Spleen (tissue), 11 donors: Measurements from ENCODE around the gene NPTX1. TPM values are rescaled to one million over a fixed set of nuclear protein-coding genes. Genes with fewer than 3 reads are reported as not detected.

Experiments used
- DNase-seq: peaks from one replicate; pipeline ENCODE4 v3.0.0-alpha.2; 2020
- H3K27ac ChIP-seq, 8 donors: fragments of 200-600 bp; sonication (generic) in 7 of 8; 1 replicate in 4 of 8; 2 replicates in 4 of 8; pipeline versions ENCODE4 v1.5.0 to v1.8.0; 2016 to 2021; ENCODE audit warnings: inconsistent platforms in 4 of 8, mild to moderate bottlenecking in 4 of 8, moderate library complexity in 1 of 8
- H3K27me3 ChIP-seq, 7 donors: fragments of 200-600 bp; sonication (generic) in 6 of 7; replicated peaks in 1 of 7; 1 replicate in 4 of 7; 2 replicates in 3 of 7; pipeline versions ENCODE4 v1.5.0 to v1.8.0; 2016 to 2021; ENCODE audit warnings: inconsistent platforms in 3 of 7, mild to moderate bottlenecking in 1 of 7
- H3K36me3 ChIP-seq, 6 donors: fragments of 200-600 bp; sonication (generic) in 5 of 6; 1 replicate in 4 of 6; 2 replicates in 2 of 6; pipeline versions ENCODE4 v1.5.0 to v1.8.0; 2016 to 2021; ENCODE audit warnings: inconsistent platforms in 2 of 6
- H3K4me1 ChIP-seq, 6 donors: fragments of 200-600 bp; sonication (generic) in 5 of 6; 1 replicate in 3 of 6; 2 replicates in 3 of 6; pipeline versions ENCODE4 v1.5.0 to v1.8.0; 2016 to 2021; ENCODE audit warnings: inconsistent platforms in 3 of 6
- H3K4me3 ChIP-seq, 8 donors: fragments of 200-600 bp; sonication (generic) in 7 of 8; 1 replicate in 4 of 8; 2 replicates in 4 of 8; pipeline versions ENCODE4 v1.5.0 to v1.8.0; 2016 to 2021; ENCODE audit warnings: inconsistent platforms in 4 of 8, mild to moderate bottlenecking in 4 of 8, moderate library complexity in 2 of 8
- H3K9me3 ChIP-seq, 8 donors: fragments of 200-600 bp; sonication (generic) in 7 of 8; 1 replicate in 4 of 8; 2 replicates in 4 of 8; pipeline versions ENCODE4 v1.5.0 to v1.8.0; 2016 to 2021; ENCODE audit warnings: inconsistent platforms in 4 of 8
- POLR2A ChIP-seq, 3 donors: fragments of 450-650 bp; IDR thresholded peaks; one replicate each; pipeline ENCODE4 v1.5.1; 2017; ENCODE audit warnings: antibody characterized with exemption in 3 of 3, mild to moderate bottlenecking in 1 of 3
- POLR2AphosphoS5 ChIP-seq, 3 donors: sonication (generic); formaldehyde crosslinking; IDR thresholded peaks; one replicate each; pipeline ENCODE4 v1.5.1; 2017; ENCODE audit warnings: antibody characterized with exemption in 3 of 3
- WGBS, 5 donors: extraction: QIAGEN DNeasy Blood & Tissue Kit in 3 of 5; methylation state at CpG; one replicate each; pipeline versions ENCODE4 v1.1.5 to v1.1.7; 2013 to 2018; 5-methylcytosine and 5-hydroxymethylcytosine counted together
- intact Hi-C: fragments of 100-400 bp; cut with DNase I; formaldehyde crosslinking; loops from one replicate; pipeline ENCODE4 v1.15.0; 2023; ENCODE audit warnings: low total_unique reads
- polyA plus RNA-seq, 3 donors: library from polyadenylated mRNA; stranded (reverse); fragments of 200-250 nt; gene quantifications; one replicate each; pipeline ENCODE4 v1.2.1, GENCODE V29; 2013
- total RNA-seq, 7 donors: library from RNA; depleted of rRNA in 3 of 7; stranded (reverse); fragments of >200 nt in 3 of 7; fragmentation: NEBNext Ultra II Directional in 4 of 7; extraction: Animal tissue kit (Norgen Biotek cat#: 25700) in 4 of 7; gene quantifications; one replicate each; pipeline versions ENCODE4 v1.1.0 to v1.2.1, GENCODE V29; 2016 to 2021
- TF ChIP-seq, protein P1 (sequence below), 11 experiments: fragments of 200-600 bp in 7 of 11; fragments of 450-650 bp in 4 of 11; sonication (generic) in 4 of 11; IDR thresholded peaks in 8 of 11; conservative IDR thresholded peaks in 3 of 11; 1 replicate in 7 of 11; 2 replicates in 4 of 11; pipeline versions ENCODE4 v1.4.0 to v1.8.0; 2016 to 2021; ENCODE audit warnings: antibody characterized with exemption in 11 of 11, inconsistent platforms in 4 of 11, mild to moderate bottlenecking in 1 of 11
- donor health status: healthy with polysubstance abuse.
- donor health status: DM: no; HTN: no; CAD: no; lungs with moderate emphysema.
- donor health status: DM: no; HTN: no; CAD: no.
- donor health status: Bipolar disorder and iron deficiency.
- donor health status: healthy.
- donor health status: DM: no; HTN: no; CAD: no.
- donor health status: DM: yes; HTN: yes; CAD: no.

Gene NPTX1
- total and polyA plus RNA-seq, 10 donors: 0.04 to 14.0 (median 3.6) TPM

GRCh38 chr17:80468781-80469493 lies 7.5 kb downstream of the NPTX1 start:
- WGBS, 5 donors: 68 to 71% (median 71%) methylated on average over 28 of the region's 28 CpGs
- TF ChIP-seq POLR2AphosphoS5 (IDR thresholded peaks at IDR 0.05): no peak
- TF ChIP-seq POLR2A (IDR thresholded peaks at IDR 0.05): no peak
- TF ChIP-seq, protein P1, sequence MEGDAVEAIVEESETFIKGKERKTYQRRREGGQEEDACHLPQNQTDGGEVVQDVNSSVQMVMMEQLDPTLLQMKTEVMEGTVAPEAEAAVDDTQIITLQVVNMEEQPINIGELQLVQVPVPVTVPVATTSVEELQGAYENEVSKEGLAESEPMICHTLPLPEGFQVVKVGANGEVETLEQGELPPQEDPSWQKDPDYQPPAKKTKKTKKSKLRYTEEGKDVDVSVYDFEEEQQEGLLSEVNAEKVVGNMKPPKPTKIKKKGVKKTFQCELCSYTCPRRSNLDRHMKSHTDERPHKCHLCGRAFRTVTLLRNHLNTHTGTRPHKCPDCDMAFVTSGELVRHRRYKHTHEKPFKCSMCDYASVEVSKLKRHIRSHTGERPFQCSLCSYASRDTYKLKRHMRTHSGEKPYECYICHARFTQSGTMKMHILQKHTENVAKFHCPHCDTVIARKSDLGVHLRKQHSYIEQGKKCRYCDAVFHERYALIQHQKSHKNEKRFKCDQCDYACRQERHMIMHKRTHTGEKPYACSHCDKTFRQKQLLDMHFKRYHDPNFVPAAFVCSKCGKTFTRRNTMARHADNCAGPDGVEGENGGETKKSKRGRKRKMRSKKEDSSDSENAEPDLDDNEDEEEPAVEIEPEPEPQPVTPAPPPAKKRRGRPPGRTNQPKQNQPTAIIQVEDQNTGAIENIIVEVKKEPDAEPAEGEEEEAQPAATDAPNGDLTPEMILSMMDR (IDR thresholded peaks at IDR 0.05 in 8 of 11, conservative IDR thresholded peaks at IDR 0.05 in 3 of 11): no peak
- DNase-seq: no peak
- Histone ChIP-seq H3K4me1 (peaks cover 0 to 24% (median 14%) of the 10 kb centered on the region in 6 donors), H3K27ac (no peak overlapping the region), H3K9me3 (no peaks in the 10 kb centered on the region), H3K4me3 (no peak overlapping the region), H3K36me3 (no peaks in the 10 kb centered on the region), H3K27me3 (peaks cover 0 to 100% (median 26%) of the 10 kb centered on the region in 7 donors)
- intact Hi-C loops: no loop called here

GRCh38 chr17:80468242-80468641 lies 8.2 kb downstream of the NPTX1 start:
- Histone ChIP-seq H3K27me3 (peaks cover 0 to 98% (median 19%) of the 10 kb centered on the region in 7 donors), H3K27ac (no peak overlapping the region), H3K4me3 (no peak overlapping the region), H3K4me1 (peaks cover 0 to 31% (median 16%) of the 10 kb centered on the region in 6 donors), H3K9me3 (no peaks in the 10 kb centered on the region), H3K36me3 (no peaks in the 10 kb centered on the region)
- TF ChIP-seq POLR2A (IDR thresholded peaks at IDR 0.05) (no peak), POLR2AphosphoS5 (IDR thresholded peaks at IDR 0.05) (no peak)
- 20 to 36% (median 23%) methylated on average over 15 to 16 of the region's 16 CpGs for WGBS, 5 donors
- intact Hi-C loops: no loop called here
- no peak for DNase-seq

DNA sequence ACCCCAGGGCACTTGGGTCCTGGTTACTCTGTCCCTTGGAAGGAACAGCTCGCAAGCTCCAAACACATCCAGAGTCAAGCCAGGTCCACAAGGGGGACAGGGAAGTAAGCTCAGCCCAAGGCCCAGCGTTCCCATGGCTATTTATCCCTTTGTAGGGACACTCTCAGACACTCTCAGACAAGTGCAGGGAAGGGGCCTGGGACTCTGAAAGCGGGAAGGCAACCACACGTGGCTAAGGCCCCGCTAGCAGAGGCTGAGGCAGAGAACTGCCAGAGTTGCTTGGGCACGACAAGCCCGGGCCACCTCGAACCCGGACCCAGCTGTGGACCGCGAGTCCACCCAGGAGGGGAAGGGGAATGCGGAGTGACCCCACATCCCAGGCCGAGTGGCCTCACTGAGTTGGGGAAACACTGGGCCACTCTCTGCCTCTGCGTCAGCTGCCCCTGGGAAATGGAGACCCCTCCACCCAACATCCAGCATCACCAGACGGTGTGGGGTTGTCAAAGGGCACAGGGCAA lies 10.2 kb downstream of the NPTX1 start:
- Histone ChIP-seq H3K27ac (no peak overlapping the region), H3K9me3 (no peaks in the 10 kb centered on the region), H3K27me3 (peaks cover 0 to 94% (median 11%) of the 10 kb centered on the region in 7 donors), H3K36me3 (no peaks in the 10 kb centered on the region), H3K4me1 (peaks cover 0 to 37% (median 17%) of the 10 kb centered on the region in 6 donors), H3K4me3 (no peak overlapping the region)
- no peak for DNase-seq
- TF ChIP-seq, protein P1 (IDR thresholded peaks at IDR 0.05 in 8 of 11, conservative IDR thresholded peaks at IDR 0.05 in 3 of 11): no peak
- TF ChIP-seq POLR2AphosphoS5 (IDR thresholded peaks at IDR 0.05): no peak
- TF ChIP-seq POLR2A (IDR thresholded peaks at IDR 0.05): no peak
- WGBS, 5 donors: 50 to 84% (median 78%) methylated on average over 2 to 15 of the region's 15 CpGs
- intact Hi-C loops: no loop called here

DNA sequence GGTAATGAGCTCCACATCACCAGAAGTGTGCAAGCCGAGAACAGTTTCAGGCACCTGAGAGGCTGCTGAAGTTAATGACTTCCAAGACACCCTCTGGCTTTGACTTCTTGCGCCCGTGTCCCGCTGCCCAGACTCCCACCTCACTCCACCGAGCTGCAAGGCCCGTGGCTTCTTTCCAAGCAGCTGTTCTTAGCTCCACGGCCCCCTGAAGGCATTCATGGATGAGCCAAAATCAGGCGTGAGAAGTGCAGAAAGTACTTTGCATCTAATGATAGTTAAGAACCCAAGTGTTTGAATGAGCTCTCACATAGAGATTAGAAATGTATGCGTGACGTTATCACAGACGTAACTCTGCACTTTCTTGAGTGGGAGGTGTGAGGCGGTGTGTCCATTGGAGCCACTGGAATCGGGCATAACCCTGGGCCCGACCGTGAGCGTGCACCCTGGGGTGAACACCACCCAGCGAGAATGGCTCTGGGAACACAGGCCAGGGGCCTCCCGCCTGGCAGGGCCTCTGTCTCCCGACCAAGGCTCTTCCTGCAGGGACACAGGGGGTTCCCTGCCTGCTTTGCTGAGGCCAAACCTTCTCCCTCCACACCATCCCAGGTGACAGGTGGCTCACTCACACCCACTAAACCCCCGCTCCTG lies 11.0 kb downstream of the NPTX1 start:
- TF ChIP-seq, protein P1 (IDR thresholded peaks at IDR 0.05 in 8 of 11, conservative IDR thresholded peaks at IDR 0.05 in 3 of 11): no peak
- no peak for TF ChIP-seq POLR2A (IDR thresholded peaks at IDR 0.05)
- TF ChIP-seq POLR2AphosphoS5 (IDR thresholded peaks at IDR 0.05): no peak
- Histone ChIP-seq H3K27me3 (peaks cover 0 to 86% (median 11%) of the 10 kb centered on the region in 7 donors), H3K36me3 (no peaks in the 10 kb centered on the region), H3K4me3 (no peak overlapping the region), H3K4me1 (peaks cover 0 to 37% (median 17%) of the 10 kb centered on the region in 6 donors), H3K27ac (no peak overlapping the region), H3K9me3 (no peaks in the 10 kb centered on the region)
- DNase-seq: no peak
- intact Hi-C loops: no loop called here
- WGBS, 5 donors: 72 to 80% (median 75%) methylated on average over 19 to 20 of the region's 20 CpGs
